Esophagus squamous epithelium (tissue), 5 donors: ENCODE measurements around the gene ATP11A. TPM values are rescaled to one million over a fixed set of nuclear protein-coding genes. Genes with fewer than 3 reads are reported as not detected.

ENCODE experiments used
- DNase-seq: peaks from one replicate; lab custom pipeline; 2025; lab: John Stamatoyannopoulos, UW
- H3K27ac ChIP-seq, 4 donors: fragments of 200-600 bp; sonication (generic); one replicate each; pipeline ENCODE4 v1.5.1; 2016 to 2019; ENCODE audit warnings: mild to moderate bottlenecking in 1 of 4
- H3K27me3 ChIP-seq, 4 donors: fragments of 200-600 bp; sonication (generic); 1 replicate in 3 of 4; 2 replicates in 1 of 4; pipeline versions ENCODE4 v1.5.1 to v1.6.0; 2017 to 2021; ENCODE audit warnings: antibody characterized with exemption in 1 of 4
- H3K36me3 ChIP-seq, 3 donors: fragments of 200-600 bp; sonication (generic); one replicate each; pipeline ENCODE4 v1.5.1; 2016 to 2019
- H3K4me1 ChIP-seq, 3 donors: fragments of 200-600 bp; sonication (generic); one replicate each; pipeline ENCODE4 v1.5.1; 2017 to 2019
- H3K4me3 ChIP-seq, 4 donors: fragments of 200-600 bp; sonication (generic); 1 replicate in 3 of 4; 2 replicates in 1 of 4; pipeline ENCODE4 v1.5.1; 2016 to 2019; ENCODE audit warnings: mild to moderate bottlenecking in 2 of 4, moderate library complexity in 1 of 4
- H3K9me3 ChIP-seq, 3 donors: fragments of 200-600 bp; sonication (generic); one replicate each; pipeline ENCODE4 v1.5.1; 2016 to 2019
- CTCF ChIP-seq, 6 experiments: fragments of 450-650 bp in 4 of 6; fragments of 200-600 bp in 2 of 6; sonication (generic) in 2 of 6; IDR thresholded peaks; one replicate each; pipeline ENCODE4 v1.5.1; 2016 to 2019; ENCODE audit warnings: antibody characterized with exemption in 6 of 6, mild to moderate bottlenecking in 4 of 6, moderate library complexity in 4 of 6
- POLR2A ChIP-seq, 4 donors: fragments of 450-650 bp; IDR thresholded peaks; one replicate each; pipeline ENCODE4 v1.6.1; 2017; ENCODE audit warnings: antibody characterized with exemption in 4 of 4, mild to moderate bottlenecking in 4 of 4, moderate library complexity in 3 of 4
- WGBS, 2 donors: methylation state at CpG; one replicate each; pipeline ENCODE4 v1.1.5; 2018; 5-methylcytosine and 5-hydroxymethylcytosine counted together
- intact Hi-C: fragments of 100-400 bp; cut with DNase I; formaldehyde crosslinking; loops from one replicate; pipeline ENCODE4 v1.15.0; 2022
- total RNA-seq, 4 donors: library from RNA; depleted of rRNA; stranded (reverse); fragments of >200 nt; gene quantifications; one replicate each; pipeline ENCODE4 v1.1.0, GENCODE V29; 2016
- donor health status: DM: yes; HTN: yes; CAD: no.

Gene ATP11A
- total RNA-seq, 4 donors from 2014 or later: 9.6 to 20.0 (median 16.1) TPM

GRCh38 chr13:112897603-112897955 lies 207.7 kb downstream of the ATP11A start:
- peaks cover 9 to 30% (median 17%) of the 10 kb centered on the region in 3 donors for H3K4me1 ChIP-seq
- intact Hi-C loops: no loop called here
- peaks cover 11 to 87% (median 17%) of the 10 kb centered on the region in 4 donors for H3K27me3 ChIP-seq
- WGBS, 2 donors: 81 to 89% methylated on average over 4 of the region's 6 CpGs
- no peak overlapping the region for H3K4me3 ChIP-seq
- H3K36me3 ChIP-seq: no peaks in the 10 kb centered on the region
- TF ChIP-seq CTCF (IDR thresholded peaks at IDR 0.05) (no peak), POLR2A (IDR thresholded peaks at IDR 0.05) (no peak)
- no peaks in the 10 kb centered on the region for H3K9me3 ChIP-seq
- DNase-seq: no peak
- H3K27ac ChIP-seq: no peak overlapping the region

GRCh38 chr13:112897956-112898620 lies 208.2 kb downstream of the ATP11A start:
- H3K27me3 ChIP-seq: peaks cover 11 to 81% (median 17%) of the 10 kb centered on the region in 4 donors
- H3K9me3 ChIP-seq: no peaks in the 10 kb centered on the region
- WGBS, 2 donors: 83 to 90% methylated on average over 12 to 26 of the region's 39 CpGs
- peaks cover 9 to 25% (median 17%) of the 10 kb centered on the region in 3 donors for H3K4me1 ChIP-seq
- H3K27ac ChIP-seq: no peak overlapping the region
- intact Hi-C loops: no loop called here
- no peak for DNase-seq
- TF ChIP-seq CTCF (IDR thresholded peaks at IDR 0.05): no peak
- no peaks in the 10 kb centered on the region for H3K36me3 ChIP-seq
- no peak overlapping the region for H3K4me3 ChIP-seq

GRCh38 chr13:112898621-112899280 lies 208.9 kb downstream of the ATP11A start:
- Histone ChIP-seq H3K27me3 (peaks cover 11 to 75% (median 16%) of the 10 kb centered on the region in 4 donors), H3K4me3 (no peak overlapping the region), H3K4me1 (peaks cover 9 to 18% (median 14%) of the 10 kb centered on the region in 3 donors), H3K27ac (no peak overlapping the region), H3K36me3 (no peaks in the 10 kb centered on the region), H3K9me3 (no peaks in the 10 kb centered on the region)
- intact Hi-C loops: no loop called here
- DNase-seq: no peak
- WGBS, 2 donors: 71 to 77% methylated on average over 6 to 7 of the region's 26 CpGs
- TF ChIP-seq CTCF (IDR thresholded peaks at IDR 0.05) (no peak), POLR2A (IDR thresholded peaks at IDR 0.05) (no peak)

- DNase-seq: no peak
- intact Hi-C loops: no loop called here
- 67 to 85% methylated on average over 4 to 8 of the region's 29 CpGs for WGBS, 2 donors
These were observed 209.7 kb downstream of the ATP11A start for GRCh38 chr13:112899281-112900225.

More at GRCh38 chr13:112899281-112900225, 209.7 kb downstream of the ATP11A start:
- TF ChIP-seq CTCF (IDR thresholded peaks at IDR 0.05) (no peak), POLR2A (IDR thresholded peaks at IDR 0.05) (no peak)
- Histone ChIP-seq H3K36me3 (no peaks in the 10 kb centered on the region), H3K4me1 (peaks cover 6 to 10% (median 7%) of the 10 kb centered on the region in 3 donors), H3K4me3 (no peak overlapping the region), H3K9me3 (peaks cover 0 to 4% (median 0%) of the 10 kb centered on the region in 3 donors), H3K27ac (no peak overlapping the region), H3K27me3 (peaks cover 10 to 67% (median 14%) of the 10 kb centered on the region in 4 donors)
